ENCODE measurements around the gene MLEC. TPM values are rescaled to one million over a fixed set of nuclear protein-coding genes. Genes with fewer than 3 reads are reported as not detected.
A peak's percentile ranks its signal among the peaks of the same experiment; 100 is the strongest.

Gene MLEC
- total RNA-seq, 4 donors from 2014 or later: 122 to 288 (median 187) TPM

DNA sequence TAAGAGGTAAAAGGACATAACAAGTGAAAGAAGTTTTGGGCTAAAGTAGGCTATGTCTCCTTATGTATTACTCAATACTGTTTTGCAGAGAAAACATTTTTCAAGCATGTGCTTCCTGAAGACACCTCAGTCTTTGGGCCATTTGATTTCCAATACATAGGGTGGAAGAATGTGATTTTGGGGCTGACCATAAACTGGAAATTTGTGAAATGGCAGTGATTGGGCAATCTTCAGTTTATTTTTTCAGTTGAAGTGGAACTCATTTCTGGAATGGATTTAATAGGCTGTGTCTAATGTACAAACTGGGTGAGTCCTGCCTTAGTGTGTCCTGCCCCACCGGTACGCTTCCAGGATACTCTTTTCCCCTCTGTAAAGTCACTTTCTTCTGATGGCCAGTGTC, 35.8 kb downstream of the MLEC start:
- intact Hi-C loops (cut with DNase I): loop anchor here (10.0 kb wide), 1 partner anchor 182 kb away; the partner anchor contains the start of gene SPPL3

DNA sequence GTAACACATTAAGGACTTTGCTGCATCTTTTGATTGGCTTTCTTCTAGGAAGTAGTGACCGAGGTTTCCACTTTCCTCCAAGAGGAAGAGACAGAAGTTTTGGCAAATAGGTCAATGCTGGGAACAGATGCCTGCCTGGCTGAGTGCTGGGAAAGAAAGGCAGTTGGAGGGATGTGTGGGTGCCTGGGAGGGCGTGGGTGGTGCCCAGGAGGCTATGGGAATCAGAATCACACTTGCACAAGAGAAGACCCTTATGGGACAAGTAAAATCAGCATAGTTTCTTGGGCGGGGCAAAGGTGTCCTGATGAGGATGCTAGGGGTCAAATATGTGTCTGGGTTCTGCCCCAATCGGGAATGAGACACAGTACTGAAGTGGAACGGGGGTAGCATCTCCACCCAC, 37.8 kb downstream of the MLEC start:
- peak overlapping the region in 2 of 3 donors; percentile 51 to 87 for H3K27ac ChIP-seq
- H3K4me1 ChIP-seq: peaks cover 7 to 24% of the 10 kb centered on the region in 2 donors
- H3K4me3 ChIP-seq (replicated peaks in 1 of 3): peak overlapping the region in 1 of 3 donors; percentile 81
- no peaks in the 10 kb centered on the region for H3K9me3 ChIP-seq
- H3K36me3 ChIP-seq: peaks cover 29 to 32% of the 10 kb centered on the region in 2 donors
- TF ChIP-seq CTCF (IDR thresholded peaks at IDR 0.05) (no peak), POLR2A (IDR thresholded peaks at IDR 0.05) (no peak)
- 56 to 62% methylated on average over 5 of the region's 5 CpGs for WGBS, 2 donors
- intact Hi-C loops (cut with DNase I): loop anchor here (10.0 kb wide), 1 partner anchor 180 kb away; the partner anchor contains the start of gene SPPL3
- DNase-seq: no peak
- no peaks in the 10 kb centered on the region for H3K27me3 ChIP-seq

More for the DNA sequence above, 35.8 kb downstream of the MLEC start:
- Histone ChIP-seq H3K36me3 (peaks cover 38 to 48% of the 10 kb centered on the region in 2 donors), H3K27ac (no peak overlapping the region), H3K4me3 (replicated peaks in 1 of 3) (no peak overlapping the region), H3K27me3 (no peaks in the 10 kb centered on the region), H3K9me3 (no peaks in the 10 kb centered on the region), H3K4me1 (peaks cover 7 to 24% of the 10 kb centered on the region in 2 donors)
- no peak for TF ChIP-seq POLR2A (IDR thresholded peaks at IDR 0.05)
- no peak for TF ChIP-seq CTCF (IDR thresholded peaks at IDR 0.05)
- 93 to 100% methylated on average over 2 of the region's 2 CpGs for WGBS, 2 donors
- DNase-seq: no peak

GRCh38 chr12:120725151-120725658, 38.3 kb downstream of the MLEC start:
- peaks cover 27 to 28% of the 10 kb centered on the region in 2 donors for H3K36me3 ChIP-seq
- WGBS, 2 donors: 16 to 19% methylated on average over 14 of the region's 14 CpGs
- no peak for DNase-seq
- H3K27ac ChIP-seq: peak overlapping the region; percentile 2 to 87 (median 51)
- H3K4me1 ChIP-seq: peaks cover 7 to 22% of the 10 kb centered on the region in 2 donors
- intact Hi-C loops (cut with DNase I): loop anchor here (10.0 kb wide), 1 partner anchor 180 kb away; the partner anchor contains the start of gene SPPL3
- TF ChIP-seq CTCF (IDR thresholded peaks at IDR 0.05) (no peak), POLR2A (IDR thresholded peaks at IDR 0.05) (no peak)
- H3K4me3 ChIP-seq (replicated peaks in 1 of 3): peak overlapping the region in 2 of 3 donors; percentile 80 to 81
- H3K27me3 ChIP-seq: no peaks in the 10 kb centered on the region
- no peaks in the 10 kb centered on the region for H3K9me3 ChIP-seq

- no peaks in the 10 kb centered on the region for H3K9me3 ChIP-seq
- peaks cover 22 to 24% of the 10 kb centered on the region in 2 donors for H3K36me3 ChIP-seq
- no peaks in the 10 kb centered on the region for H3K27me3 ChIP-seq
- peak within 1 kb of the TSS; percentile 8 to 81 (median 80) for H3K4me3 ChIP-seq (replicated peaks in 1 of 3)
- peak within 1 kb of the TSS; percentile 50 to 87 (median 74) for H3K27ac ChIP-seq
- intact Hi-C loops (cut with DNase I): loop anchor here (10.0 kb wide), 1 partner anchor 179 kb away; the partner anchor contains the start of gene SPPL3
- peaks cover 7 to 19% of the 10 kb centered on the region in 2 donors for H3K4me1 ChIP-seq
- WGBS, 2 donors: 18 to 21% methylated on average over 25 to 35 of the region's 66 CpGs
- DNase-seq: peak; percentile 94 to 95
- peak in 1 of 6 experiments; percentile 10 for TF ChIP-seq CTCF (IDR thresholded peaks at IDR 0.05)
- TF ChIP-seq POLR2A (IDR thresholded peaks at IDR 0.05): peak; percentile 28 to 91
Measured at GRCh38 chr12:120725659-120726509, 38.9 kb downstream of the MLEC start, which contains the start of gene ACADS. ACADS (plus strand) TSS chr12:120725826; CDS start chr12:120725886, 60 bp downstream.
